GOT3 (cell line): ENCODE results near the gene TMEM18.

Experiments
- DNase-seq: peaks from one replicate; lab custom pipeline; 2025; ENCODE audit warnings: mixed read lengths; lab: John Stamatoyannopoulos, UW

TMEM18 gene

DNA sequence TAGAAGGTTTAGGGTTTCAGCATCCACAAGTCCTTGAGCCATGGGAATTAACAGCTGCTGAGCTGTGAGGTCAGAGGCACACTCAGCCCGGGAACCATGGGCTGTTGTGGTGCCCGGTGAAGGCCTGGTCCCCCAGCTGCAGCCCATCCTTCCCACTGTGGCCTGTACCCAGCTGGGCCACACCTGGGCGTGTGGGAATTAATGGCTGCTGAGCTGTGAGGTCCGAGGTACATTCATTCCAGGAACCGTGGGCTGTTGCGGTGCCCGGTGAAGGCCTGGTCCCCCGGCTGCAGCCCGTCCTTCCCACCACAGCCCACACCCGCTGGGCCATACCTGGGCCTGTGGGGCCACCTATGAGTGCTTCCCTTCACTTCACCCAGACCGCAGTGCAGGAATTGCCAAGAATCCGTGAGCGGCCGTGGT, 25.2 kb downstream of the TMEM18 start:
- no peak for DNase-seq

- DNase-seq: no peak
Measured at GRCh38 chr2:650343-651310, 26.6 kb downstream of the TMEM18 start.

DNA sequence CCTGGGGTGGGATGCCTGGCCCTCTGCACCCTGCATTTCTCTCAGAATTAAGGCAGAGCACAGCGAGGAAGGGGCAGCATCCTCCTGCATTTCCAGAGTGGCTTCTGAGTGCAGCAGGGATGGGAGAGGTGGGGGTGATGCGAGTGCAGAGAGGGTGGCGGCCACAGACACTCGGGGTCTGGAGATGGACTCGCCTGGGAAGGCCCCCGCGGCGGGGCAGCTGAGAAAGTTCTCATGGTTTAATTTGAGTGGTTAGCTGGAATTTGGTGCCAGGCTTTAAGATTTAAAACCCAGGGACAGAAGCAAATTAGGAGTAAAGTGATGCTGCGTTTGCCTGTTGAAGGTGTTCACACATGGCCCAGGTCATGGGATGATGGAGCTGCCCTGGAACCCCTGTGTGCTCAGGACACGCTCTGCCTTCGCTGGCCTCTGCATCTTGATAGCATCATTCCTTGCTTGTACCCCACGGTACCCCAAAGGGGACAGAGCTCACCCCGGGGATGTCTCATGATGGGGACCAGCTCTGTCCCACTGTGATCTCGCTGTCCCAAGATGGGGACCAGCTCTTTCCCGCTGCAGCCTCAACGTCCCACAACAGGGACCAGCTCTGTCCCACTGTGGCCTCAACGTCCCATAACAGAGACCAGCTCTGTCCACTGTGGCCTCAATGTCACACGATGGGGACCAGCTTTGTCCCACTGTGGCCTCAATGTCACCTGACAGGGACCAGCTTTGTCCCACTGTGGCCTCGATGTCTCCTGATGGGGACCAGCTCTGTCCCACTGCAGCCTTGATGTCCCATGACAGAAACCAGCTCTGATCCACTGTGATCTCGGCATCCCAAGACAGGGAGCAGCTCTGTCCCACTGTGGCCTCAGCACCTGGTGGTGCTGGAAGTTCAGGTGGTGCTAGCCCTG, 27.5 kb downstream of the TMEM18 start:
- DNase-seq: no peak

GRCh38 chr2:648476-649424, 28.5 kb downstream of the TMEM18 start:
- DNase-seq: no peak

DNA sequence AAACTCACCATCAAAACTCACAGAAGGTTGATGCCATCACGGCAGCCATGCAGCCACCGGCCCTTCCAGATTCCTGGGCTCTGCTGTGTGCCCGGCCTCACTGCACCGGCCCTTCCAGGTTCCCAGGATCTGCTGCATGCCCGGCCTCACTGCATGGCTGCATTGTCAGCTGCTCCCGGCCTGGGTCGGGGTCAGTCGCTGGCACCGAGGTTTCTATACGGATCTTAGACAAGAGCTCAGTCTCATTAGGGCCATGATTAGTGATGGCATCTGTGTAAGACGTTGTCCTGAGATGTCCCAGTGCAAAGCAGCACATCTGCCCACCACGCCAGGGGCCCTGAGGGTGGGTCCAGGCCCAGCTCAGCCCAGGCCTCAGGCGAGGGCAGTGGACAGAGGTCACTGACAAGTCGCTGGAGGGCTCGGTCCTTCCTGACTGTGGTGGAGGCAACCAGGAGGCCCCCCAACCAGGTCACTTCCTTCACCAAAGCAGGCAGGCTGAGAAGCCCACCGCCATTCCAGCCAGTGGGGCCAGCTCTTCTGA, 29.4 kb downstream of the TMEM18 start:
- no peak for DNase-seq

DNA sequence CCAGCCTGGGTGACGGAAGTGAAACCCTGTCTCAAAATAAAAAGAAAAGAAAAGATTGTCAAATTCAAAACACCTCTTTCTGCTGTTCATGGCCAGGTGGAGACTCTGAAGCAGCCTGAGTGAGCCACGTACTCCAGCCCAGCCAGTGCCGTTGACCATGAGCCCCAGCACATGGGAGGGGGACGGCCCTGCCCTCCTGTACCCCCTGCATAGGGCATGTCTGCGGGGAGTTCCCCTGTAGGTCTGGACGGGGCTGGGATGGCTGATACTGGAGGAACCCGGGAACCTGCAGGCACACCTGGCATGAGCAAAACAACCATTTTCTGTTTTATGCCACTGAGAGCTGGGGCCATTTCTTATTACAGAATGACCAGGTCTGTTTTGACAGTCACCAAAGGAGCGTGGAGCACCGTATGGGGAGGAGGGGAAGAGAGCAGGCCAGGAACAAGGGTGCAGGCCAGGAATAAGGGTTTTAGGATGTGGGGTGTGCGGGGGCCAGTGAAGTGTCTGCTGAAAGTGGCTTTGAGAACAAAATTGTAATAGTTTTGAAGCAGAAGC, 30.1 kb downstream of the TMEM18 start:
- DNase-seq: no peak

DNA sequence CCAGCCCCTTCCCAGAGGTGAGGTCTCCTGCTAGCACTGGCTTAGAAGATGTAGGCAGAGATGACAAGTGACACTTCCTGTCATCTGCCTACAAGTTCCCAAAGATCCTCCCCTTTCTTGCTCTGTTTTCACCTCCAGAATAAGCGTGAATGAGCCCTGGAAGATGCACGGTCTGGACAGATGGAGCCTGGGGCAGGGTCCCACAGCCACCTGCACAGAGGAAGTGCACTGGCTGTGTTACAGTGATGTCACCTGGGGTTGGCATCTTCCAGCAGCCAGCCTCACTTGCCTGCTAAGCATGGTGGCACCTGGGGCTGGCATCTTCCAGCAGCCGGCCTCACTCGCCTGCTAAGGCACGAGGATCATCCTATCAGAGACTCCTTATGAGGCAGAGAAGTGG, 32.3 kb downstream of the TMEM18 start:
- DNase-seq: no peak

DNA sequence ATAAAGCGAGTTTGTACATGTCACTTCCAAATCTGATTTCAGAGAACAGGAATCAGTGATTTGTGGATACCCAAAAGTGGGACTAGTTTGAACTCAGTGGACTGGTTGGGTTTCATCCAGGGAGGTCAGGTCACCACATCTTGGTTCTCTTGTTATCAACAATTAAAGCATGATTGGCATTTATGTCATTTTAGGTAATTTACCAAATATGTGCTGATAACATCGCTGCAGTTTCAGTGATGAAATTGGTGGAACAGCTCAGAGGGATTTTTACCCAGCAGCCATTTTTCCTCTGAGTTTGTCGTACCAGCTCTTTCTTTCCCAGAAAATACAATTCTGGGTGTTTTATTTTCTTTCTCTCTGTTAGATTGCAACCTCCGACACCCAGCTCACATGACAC, 33.4 kb downstream of the TMEM18 start:
- no peak for DNase-seq

DNA sequence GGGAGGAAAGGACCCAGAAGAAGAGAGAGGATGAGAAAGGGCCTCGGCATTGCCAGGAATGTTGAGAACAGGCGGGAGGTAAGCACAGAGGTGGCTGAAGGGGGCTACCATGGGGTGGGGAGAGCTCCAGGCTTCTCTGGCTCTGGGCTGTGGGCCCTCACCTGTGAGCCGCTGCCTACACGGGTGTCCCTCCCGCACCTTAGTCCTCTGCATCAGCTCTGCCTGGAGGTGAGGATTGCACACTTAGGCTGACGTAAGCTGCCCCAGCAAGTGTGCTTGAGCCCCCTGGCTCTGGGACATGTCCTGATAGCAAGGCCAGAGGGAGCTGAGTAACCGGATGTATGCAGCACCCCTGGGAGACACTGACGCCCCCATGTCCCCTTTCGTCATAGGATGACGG, 33.9 kb downstream of the TMEM18 start:
- no peak for DNase-seq

DNA sequence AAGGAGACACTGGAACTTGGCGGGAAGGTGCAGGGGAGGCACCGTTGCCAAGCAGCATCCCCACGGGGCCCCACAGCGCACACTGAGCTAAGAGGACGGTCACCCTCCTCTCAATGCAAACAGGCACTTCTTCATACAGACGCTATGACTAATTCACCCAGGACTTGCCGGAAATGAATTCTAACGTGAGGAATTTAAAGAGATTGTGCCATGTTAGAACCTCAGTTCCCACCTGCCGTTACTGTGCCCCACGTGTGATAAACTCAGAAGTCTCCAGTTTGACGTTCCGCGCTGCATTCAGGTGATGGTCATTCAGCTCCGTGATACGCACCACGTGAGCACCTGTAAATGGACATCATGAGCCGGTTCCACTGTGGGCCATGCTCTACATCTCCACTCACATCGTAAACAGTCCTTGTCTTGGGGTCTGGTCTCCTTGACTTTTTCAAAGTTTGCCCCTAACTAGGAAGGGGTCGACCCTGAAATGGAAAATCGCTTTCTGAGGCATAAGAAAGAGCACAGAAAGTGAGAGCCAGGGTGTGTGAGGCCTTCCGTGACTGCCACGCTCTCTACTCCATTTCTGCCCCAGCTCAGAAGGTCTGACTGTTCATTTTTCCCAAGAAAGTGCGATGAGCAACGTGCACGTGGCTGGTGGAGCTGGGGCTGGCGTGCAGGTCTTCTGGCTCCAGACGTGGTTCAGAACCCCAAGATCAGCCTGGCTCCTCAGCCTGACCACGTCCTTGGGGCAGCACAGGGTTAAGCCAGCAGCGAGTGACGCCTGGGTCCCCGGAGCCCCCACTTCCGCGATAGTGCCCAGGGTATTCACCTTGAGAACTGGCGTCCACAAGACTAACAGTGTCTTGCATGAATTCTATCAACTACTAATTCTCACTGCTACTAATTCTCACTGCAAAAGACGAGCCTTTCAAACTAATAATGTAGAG, 35.1 kb downstream of the TMEM18 start:
- no peak for DNase-seq

GRCh38 chr2:641164-641871, 35.9 kb downstream of the TMEM18 start:
- no peak for DNase-seq

GRCh38 chr2:639703-640102, 37.5 kb downstream of the TMEM18 start:
- no peak for DNase-seq

DNA sequence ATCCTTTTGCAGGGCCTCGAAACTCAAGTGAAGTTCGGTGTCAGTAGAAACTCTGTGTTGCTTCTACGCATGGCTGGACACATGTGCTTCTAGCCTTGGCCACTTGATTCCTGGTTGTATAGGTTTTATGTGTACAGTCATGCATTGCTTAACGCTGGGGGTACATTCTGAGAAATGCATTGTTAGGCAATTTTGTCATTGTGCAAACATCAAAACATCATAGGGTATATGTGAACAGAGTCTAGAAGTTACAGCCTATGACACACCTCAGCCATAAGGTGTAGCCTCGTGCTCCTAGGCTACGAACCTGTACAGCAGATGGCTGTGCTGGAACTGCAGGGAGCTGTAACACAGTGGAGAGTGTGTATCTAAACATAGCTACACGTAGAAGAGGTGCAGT, 39.4 kb downstream of the TMEM18 start:
- DNase-seq: no peak

GRCh38 chr2:637406-637776, 39.8 kb downstream of the TMEM18 start:
- no peak for DNase-seq

DNA sequence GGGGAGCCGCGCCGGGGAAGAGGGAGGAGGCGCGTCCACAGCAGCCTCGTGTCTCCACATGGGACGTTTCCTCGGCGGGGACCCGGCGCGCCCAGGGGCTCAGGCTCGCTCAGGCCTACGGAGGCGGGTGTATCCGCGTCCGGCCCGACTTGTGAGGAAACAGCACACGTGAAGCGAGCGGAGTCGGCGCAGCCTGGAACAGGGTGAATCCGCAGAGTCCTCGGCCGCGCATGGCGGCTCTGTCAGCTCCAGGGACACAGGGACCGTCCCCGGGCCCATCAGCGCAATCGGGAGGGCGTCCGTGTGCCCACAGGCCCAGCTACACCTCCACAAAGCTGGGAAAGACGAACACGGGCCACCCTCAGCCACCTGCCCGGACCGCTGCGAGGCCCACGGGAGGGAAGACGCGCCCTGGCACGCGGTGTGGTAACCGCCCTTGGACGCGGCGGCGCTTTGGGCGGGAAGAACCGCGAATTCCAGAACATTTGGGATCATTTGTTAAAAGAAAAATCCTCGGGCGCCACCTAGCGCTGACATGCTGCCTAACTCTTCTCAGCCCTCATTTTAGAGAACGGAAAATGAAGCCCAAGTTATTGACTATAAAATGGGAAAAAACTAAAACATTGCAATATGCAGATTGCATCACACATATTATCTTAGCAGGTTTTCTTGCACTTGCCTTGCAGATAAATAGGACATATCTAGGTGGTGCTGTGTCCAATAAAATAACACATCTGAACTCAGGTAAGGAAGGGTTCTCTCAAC, 40.4 kb downstream of the TMEM18 start:
- DNase-seq: peak; percentile 23

GRCh38 chr2:635687-636621, 41.3 kb downstream of the TMEM18 start:
- DNase-seq: no peak

DNA sequence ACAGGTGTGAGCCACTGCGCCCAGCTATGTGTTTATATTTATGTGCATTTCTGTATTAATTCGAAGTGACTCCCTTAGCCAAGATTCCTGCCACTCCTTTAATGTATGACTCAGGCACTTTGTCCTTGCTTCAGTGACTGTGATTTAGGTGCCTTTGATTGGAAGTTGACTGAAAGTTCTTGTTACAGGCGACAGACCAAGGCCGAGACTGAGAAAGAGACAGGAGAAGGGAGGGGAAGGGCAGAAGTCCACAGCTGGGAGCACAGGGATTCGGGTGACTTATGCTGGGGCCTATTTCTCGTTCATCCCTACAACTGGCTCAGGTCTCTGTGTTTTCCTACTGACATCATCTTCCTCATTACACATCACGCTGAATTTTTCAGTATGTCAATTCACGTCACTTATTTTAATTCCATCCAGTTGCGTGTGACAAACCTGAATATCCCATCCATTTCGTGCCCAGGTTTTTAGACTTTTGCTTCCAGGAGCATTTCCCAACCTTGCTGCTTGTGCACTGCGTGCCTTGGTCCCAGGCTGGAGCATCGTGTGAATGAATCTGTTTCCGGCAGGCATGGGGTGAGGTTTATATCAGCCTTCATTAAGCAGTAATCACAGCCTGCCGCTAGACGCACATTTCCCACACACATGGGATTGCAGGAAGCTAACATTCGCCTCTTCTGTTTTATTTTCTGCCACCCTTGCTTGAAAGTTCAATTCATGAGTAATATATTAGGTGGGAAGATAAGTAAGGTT, 42.4 kb downstream of the TMEM18 start:
- no peak for DNase-seq
